A673 (cell line): ENCODE measurements around the gene TMEM26. TPM values are rescaled to one million over a fixed set of nuclear protein-coding genes. Genes with fewer than 3 reads are reported as not detected.

Experiments
- BruUV-seq: library from RNA; stranded (reverse); fragments of 400-500 nt; replicated peaks from 2 replicates; lab custom pipeline; 2021; lab: Mats Ljungman, UMichigan
- CTCF ChIA-PET: fragments of 300-600 bp; sonication (Branson Sonifier 250); formaldehyde crosslinking; loops from one replicate; lab custom pipeline; 2022; ENCODE audit warnings: antibody characterized with exemption; lab: Charles Lee
- POLR2A ChIA-PET: fragments of 300-600 bp; sonication (Branson Sonifier 250); formaldehyde crosslinking; loops from one replicate; lab custom pipeline; 2022; ENCODE audit warnings: antibody characterized with exemption; ENCODE audit not compliant: low non-redundant PET; lab: Charles Lee
- DNase-seq: peaks from one replicate; pipeline ENCODE4 v3.0.0-alpha.2; 2015; ENCODE audit warnings: low spot score
- H3K27ac ChIP-seq: fragments of 200-600 bp; sonication (generic); 2 replicates; pipeline ENCODE4 v1.5.1; 2016; ENCODE audit warnings: mixed run types, low read depth, mild to moderate bottlenecking, mixed read lengths, antibody characterized with exemption, low read length; ENCODE audit not compliant: poor library complexity, severe bottlenecking
- H3K27me3 ChIP-seq: fragments of 200-600 bp; sonication (generic); replicated peaks from 2 replicates; pipeline ENCODE4 v1.6.1; 2017; ENCODE audit warnings: mixed run types, low read depth, mild to moderate bottlenecking, mixed read lengths, antibody characterized with exemption, low read length; ENCODE audit not compliant: insufficient read depth, poor library complexity
- H3K36me3 ChIP-seq: fragments of 200-600 bp; sonication (generic); 2 replicates; pipeline ENCODE4 v1.6.1; 2016; ENCODE audit warnings: mixed run types, mild to moderate bottlenecking, mixed read lengths, antibody characterized with exemption, low read length; ENCODE audit not compliant: insufficient read depth, poor library complexity, severe bottlenecking
- H3K4me1 ChIP-seq: fragments of 200-600 bp; sonication (generic); 2 replicates; pipeline ENCODE4 v1.6.1; 2017; ENCODE audit warnings: mixed run types, mild to moderate bottlenecking, mixed read lengths, antibody characterized with exemption, low read length; ENCODE audit not compliant: insufficient read depth, poor library complexity, severe bottlenecking
- H3K4me3 ChIP-seq: fragments of 200-600 bp; sonication (generic); 2 replicates; pipeline ENCODE4 v1.5.1; 2016; ENCODE audit warnings: low read depth, mixed run types, mild to moderate bottlenecking, mixed read lengths, low read length; ENCODE audit not compliant: poor library complexity, severe bottlenecking
- H3K9me3 ChIP-seq: fragments of 200-600 bp; sonication (generic); 2 replicates; pipeline ENCODE4 v1.6.1; 2016; ENCODE audit warnings: mixed run types, low read depth, mild to moderate bottlenecking, mixed read lengths, antibody characterized with exemption, low read length; ENCODE audit not compliant: poor library complexity, severe bottlenecking
- EZH2 ChIP-seq: fragments of 200-600 bp; sonication (generic); IDR thresholded peaks from 2 replicates; pipeline ENCODE4 v1.6.1; 2017; ENCODE audit warnings: borderline replicate concordance, low read depth, mild to moderate bottlenecking, mixed read lengths, antibody characterized with exemption, low read length; ENCODE audit not compliant: poor library complexity, severe bottlenecking
- intact Hi-C: fragments of 100-400 bp; cut with micrococcal nuclease; formaldehyde crosslinking; loops from one replicate; pipeline ENCODE4 v1.10.0; 2022; ENCODE audit not compliant: unreplicated experiment
- total RNA-seq: library from RNA; stranded (reverse); gene quantifications from 2 replicates; pipeline ENCODE4 v1.2.3, GENCODE V29; 2021
- TF ChIP-seq, protein P1 (sequence below): fragments of 300-800, 200-600 bp; sonication (generic); conservative IDR thresholded peaks from 2 replicates; pipeline ENCODE4 v1.5.1; 2017; ENCODE audit warnings: low read depth, mild to moderate bottlenecking, antibody characterized with exemption, low read length, moderate library complexity, mixed read lengths

TMEM26 gene
- total RNA-seq, 1 experiment from 2014 or later: not detected

DNA sequence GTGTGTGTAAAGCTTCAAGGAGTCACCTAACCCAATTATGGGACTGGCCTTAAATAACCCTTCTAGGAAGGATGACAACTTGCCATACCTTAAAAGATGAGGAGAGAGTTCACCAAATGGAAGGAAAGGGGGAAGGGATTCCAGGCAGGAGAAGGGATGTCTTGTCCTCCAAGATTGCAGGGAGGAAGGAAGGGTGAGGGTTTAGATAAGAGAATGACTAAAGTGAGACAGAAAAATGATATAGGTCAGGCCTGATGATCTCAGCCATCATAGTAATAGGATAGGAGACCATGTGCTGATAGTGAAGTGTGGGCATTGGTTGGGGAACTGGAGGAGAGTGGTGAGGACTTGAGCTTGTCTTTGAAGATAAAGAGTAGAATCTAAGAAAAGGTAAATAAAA, 7.7 kb upstream of the TMEM26 start:
- Histone ChIP-seq H3K27me3 (no peaks in the 10 kb centered on the region), H3K4me1 (peaks cover 4% of the 10 kb centered on the region), H3K27ac (no peak overlapping the region), H3K36me3 (no peaks in the 10 kb centered on the region), H3K4me3 (no peak overlapping the region), H3K9me3 (no peaks in the 10 kb centered on the region)
- BruUV-seq: no TSS peak
- POLR2A ChIA-PET: no interaction called here
- no peak for DNase-seq
- CTCF ChIA-PET: no interaction called here
- TF ChIP-seq, protein P1, sequence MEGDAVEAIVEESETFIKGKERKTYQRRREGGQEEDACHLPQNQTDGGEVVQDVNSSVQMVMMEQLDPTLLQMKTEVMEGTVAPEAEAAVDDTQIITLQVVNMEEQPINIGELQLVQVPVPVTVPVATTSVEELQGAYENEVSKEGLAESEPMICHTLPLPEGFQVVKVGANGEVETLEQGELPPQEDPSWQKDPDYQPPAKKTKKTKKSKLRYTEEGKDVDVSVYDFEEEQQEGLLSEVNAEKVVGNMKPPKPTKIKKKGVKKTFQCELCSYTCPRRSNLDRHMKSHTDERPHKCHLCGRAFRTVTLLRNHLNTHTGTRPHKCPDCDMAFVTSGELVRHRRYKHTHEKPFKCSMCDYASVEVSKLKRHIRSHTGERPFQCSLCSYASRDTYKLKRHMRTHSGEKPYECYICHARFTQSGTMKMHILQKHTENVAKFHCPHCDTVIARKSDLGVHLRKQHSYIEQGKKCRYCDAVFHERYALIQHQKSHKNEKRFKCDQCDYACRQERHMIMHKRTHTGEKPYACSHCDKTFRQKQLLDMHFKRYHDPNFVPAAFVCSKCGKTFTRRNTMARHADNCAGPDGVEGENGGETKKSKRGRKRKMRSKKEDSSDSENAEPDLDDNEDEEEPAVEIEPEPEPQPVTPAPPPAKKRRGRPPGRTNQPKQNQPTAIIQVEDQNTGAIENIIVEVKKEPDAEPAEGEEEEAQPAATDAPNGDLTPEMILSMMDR: no peak
- no peak for TF ChIP-seq EZH2
- intact Hi-C loops: no loop called here

DNA sequence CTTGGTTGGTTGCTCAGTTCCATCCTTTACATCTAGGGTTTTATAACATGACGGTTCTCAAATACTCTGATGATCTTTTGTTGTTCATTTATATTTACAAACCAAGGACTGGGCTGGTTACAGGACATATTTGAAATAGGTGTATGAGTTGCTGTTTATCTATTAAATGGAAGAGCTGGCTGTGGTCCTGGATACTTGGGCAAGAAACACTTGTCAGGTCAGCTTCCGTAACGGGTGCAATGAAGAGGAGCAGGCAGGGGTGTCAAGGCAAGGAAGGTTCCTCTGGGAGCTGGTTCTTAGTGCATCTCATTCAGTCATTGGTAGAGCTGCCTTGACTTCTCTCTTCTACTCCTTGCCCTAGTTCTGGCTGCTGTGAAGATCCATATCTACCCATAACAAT, 4.8 kb upstream of the TMEM26 start:
- BruUV-seq: no TSS peak
- no peak for DNase-seq
- H3K27ac ChIP-seq: no peak overlapping the region
- no peak overlapping the region for H3K4me3 ChIP-seq
- H3K27me3 ChIP-seq: no peaks in the 10 kb centered on the region
- intact Hi-C loops: no loop called here
- no peaks in the 10 kb centered on the region for H3K36me3 ChIP-seq
- POLR2A ChIA-PET: no interaction called here
- CTCF ChIA-PET: no interaction called here
- H3K9me3 ChIP-seq: no peaks in the 10 kb centered on the region
- TF ChIP-seq EZH2: no peak
- TF ChIP-seq, protein P1: no peak
- H3K4me1 ChIP-seq: no peaks in the 10 kb centered on the region

GRCh38 chr10:61456095-61456789, 3.1 kb upstream of the TMEM26 start:
- Histone ChIP-seq H3K4me3 (no peak overlapping the region), H3K9me3 (no peaks in the 10 kb centered on the region), H3K4me1 (no peaks in the 10 kb centered on the region), H3K27ac (no peak overlapping the region), H3K27me3 (no peaks in the 10 kb centered on the region), H3K36me3 (no peaks in the 10 kb centered on the region)
- CTCF ChIA-PET: no interaction called here
- no TSS peak for BruUV-seq
- intact Hi-C loops: no loop called here
- TF ChIP-seq, protein P1: no peak
- TF ChIP-seq EZH2: no peak
- POLR2A ChIA-PET: no interaction called here
- no peak for DNase-seq
